ENCODE measurements around the gene KRTAP1-3.
"Not testable (repeated sequence)": the region's sequence is repeated elsewhere in the genome, so short reads cannot be mapped to it uniquely, and the experiment has no call there.

The KRTAP1-3 gene, protein sequence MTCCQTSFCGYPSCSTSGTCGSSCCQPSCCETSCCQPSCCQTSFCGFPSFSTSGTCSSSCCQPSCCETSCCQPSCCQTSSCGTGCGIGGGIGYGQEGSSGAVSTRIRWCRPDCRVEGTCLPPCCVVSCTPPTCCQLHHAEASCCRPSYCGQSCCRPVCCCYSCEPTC

DNA sequence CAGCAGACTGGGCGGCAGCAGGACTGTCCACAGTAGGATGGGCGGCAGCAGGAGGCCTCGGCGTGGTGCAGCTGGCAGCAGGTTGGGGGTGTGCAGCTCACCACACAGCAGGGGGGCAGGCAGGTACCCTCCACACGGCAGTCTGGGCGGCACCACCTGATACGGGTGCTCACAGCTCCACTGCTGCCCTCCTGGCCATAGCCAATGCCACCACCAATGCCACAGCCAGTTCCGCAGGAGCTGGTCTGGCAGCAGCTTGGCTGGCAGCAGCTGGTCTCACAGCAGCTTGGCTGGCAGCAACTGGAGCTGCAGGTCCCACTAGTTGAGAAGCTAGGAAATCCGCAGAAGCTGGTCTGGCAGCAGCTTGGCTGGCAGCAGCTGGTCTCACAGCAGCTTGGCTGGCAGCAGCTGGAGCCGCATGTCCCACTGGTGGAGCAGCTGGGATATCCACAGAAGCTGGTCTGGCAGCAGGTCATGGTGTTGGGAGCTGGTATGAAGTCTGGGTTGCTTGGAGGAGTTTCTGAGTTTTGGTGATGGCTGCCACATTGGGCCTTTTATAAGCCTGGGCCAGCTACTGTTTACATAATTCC, at the start of gene KRTAP1-3:
Gene KRTAP1-3 (minus strand): TSS at position 529 of the 590 bp plus-strand sequence. CDS start 53 bp downstream, at position 476.
- in situ Hi-C loops (cut with MboI; ENCODE audit: low sequenced_read_pairs), result not testable (repeated sequence)

DNA sequence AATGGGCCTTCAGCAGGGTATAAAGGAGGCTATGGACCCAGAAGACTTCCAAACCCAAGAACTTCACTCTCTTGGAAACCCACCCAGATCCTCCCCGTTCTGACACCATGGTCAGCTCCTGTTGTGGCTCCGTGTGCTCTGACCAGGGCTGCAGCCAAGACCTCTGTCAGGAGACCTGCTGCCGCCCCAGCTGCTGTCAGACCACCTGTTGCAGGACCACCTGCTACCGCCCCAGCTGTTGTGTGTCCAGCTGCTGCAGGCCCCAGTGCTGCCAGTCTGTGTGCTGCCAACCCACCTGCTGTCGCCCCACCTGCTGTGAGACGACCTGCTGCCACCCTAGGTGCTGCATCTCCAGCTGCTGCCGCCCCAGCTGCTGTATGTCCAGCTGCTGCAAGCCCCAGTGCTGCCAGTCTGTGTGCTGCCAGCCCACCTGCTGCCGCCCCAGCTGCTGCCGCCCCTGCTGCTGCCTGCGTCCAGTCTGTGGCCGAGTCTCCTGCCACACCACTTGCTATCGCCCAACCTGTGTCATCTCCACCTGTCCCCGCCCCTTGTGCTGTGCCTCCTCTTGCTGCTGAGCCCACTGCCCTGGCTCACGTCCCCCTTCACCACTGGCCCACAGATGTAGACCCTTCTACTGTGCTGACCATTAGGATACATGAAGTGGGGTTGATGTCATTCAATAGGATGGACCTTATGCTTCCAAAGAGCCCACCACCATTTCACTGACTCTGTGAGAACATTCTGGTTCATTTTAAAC, 49.6 kb upstream of the KRTAP1-3 start, which contains the start of gene KRTAP4-7:
Gene KRTAP4-7 (plus strand): TSS at position 51 of the 757 bp plus-strand sequence. CDS start 57 bp downstream, at position 108.
- in situ Hi-C loops (cut with MboI; ENCODE audit: low sequenced_read_pairs), result not testable (repeated sequence)

DNA sequence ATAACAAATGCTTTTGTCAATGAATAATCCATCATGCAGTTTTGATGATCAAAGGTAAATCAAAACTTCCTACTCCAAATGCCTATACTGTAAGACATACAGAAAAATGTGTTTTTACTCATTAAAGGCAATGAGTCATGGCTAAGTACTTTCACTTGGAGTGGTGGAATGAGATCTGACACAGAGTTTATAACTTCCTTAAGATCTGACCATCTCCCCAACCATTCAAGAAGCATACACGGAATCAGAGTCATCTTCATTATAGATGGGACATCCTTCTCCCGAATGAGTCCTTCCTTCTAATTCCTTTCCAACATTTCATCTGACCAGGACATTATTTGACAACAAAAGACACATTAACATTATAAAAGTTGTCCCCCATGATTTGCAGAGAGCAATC, 48.8 kb upstream of the KRTAP1-3 start:
- in situ Hi-C loops (cut with MboI; ENCODE audit: low sequenced_read_pairs), result not testable (repeated sequence)

DNA sequence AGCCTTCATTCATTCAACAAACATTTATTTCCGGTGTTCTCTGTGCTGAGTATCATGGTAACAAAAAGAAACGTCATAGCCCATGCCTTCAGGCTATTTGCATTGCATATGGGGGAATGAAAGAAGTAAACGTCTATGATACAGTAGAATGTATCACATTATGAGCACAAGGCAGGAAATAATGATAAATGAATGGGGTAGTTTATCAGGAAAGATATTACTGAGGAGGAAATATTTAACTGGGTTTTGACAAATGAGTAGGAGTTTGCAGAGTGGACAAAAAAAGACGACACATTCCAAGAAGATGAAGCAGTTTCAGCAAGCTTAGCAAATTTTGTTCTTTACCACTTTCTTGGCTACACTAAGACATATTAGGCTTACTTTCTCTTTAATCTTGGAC, 48.0 kb upstream of the KRTAP1-3 start:
- in situ Hi-C loops (cut with MboI; ENCODE audit: low sequenced_read_pairs), result no loop called here

DNA sequence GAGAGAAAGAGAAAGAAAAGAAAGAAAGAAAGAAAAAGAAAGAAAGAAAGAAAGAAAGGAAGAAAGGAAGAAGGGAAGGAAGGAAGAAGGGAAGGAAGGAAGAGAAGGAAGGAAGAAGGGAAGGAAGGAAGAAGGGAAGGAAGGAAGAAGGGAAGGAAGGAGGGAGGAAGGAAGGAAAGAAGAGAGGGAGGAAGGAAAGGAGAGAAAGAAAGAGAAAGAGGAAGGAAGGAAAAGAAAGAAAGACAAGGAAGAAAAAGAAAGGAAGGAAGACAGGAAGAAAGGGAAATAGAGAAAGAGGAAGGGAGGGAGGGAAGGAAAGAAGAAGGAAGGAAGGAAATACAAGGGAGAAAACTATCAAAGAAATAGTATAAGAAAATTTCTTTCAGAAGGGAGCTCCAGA, 42.1 kb upstream of the KRTAP1-3 start:
- in situ Hi-C loops (cut with MboI; ENCODE audit: low sequenced_read_pairs), result no loop called here

DNA sequence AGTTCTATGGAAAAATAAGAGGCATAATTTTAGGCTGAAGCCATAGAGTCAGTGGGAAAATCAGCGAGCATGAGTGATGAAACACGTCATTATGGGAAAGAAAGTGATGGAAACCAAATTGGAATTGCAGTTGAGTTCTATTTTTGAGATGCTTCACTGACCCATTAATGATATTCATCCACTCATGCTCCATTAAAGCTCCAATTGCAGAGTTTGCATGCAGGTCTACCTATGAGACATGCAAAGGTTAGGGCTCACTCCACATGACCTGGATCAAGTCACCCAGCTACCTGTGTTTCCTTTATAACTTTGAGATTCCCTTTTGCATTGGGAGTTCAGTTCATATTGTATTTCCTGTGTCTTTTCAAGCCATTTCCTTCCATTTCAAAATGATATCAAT, 39.0 kb upstream of the KRTAP1-3 start:
- in situ Hi-C loops (cut with MboI; ENCODE audit: low sequenced_read_pairs), result no loop called here

DNA sequence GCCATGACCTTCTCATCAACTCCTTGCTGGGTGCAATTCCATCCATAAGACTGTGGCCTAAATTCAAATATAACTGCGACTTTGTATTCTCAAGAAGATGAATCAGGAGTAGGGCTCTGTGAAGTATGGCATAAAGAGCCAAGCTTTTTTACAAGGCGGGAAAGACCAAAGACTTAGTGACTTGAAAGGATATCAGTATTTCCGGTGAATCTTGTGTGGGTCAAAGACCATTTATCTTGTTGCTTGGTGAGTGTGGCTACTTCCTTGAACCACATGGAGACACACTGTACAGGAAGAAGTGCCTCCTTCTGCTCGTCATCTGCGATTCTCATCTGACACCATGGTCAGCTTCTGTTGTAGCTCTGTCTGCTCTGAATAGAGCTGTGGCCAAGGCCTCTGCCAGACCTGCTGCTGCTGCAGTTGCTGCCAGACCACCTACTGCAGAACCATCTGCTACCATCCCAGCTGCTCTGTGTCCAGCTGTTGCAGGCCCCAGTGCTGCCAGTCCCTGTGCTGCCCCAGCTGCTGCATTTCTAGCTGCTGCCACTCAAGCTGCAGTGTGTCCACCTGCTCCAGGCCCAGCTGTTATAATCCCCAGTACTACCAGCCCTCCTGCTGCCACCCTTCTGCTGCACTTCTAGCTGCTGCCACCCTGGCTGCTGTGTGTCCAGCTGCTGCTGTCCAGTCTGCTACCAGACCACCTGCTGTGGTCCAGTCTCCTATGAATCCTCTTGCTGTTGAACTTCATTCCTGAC, 37.1 kb upstream of the KRTAP1-3 start:
- in situ Hi-C loops (cut with MboI; ENCODE audit: low sequenced_read_pairs), result no loop called here

DNA sequence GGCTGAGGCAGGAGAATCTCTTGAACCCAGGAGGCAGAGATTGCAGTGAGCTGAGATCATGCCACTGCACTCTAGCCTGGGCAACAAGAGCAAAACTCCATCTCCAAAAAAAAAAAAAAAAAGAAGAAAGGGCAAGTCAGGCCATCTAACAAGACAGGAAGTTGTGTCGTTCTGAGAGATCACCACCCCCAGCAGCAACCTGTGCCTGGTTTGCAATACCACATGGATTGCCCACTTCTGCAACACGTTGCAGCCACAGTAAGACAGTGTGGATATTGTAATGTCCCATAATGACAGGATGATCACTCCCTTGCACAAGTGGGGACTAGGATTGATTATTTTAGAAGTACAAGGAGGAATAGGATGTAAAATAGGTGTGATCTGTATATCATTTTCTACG, 34.4 kb upstream of the KRTAP1-3 start:
- in situ Hi-C loops (cut with MboI; ENCODE audit: low sequenced_read_pairs), result no loop called here

DNA sequence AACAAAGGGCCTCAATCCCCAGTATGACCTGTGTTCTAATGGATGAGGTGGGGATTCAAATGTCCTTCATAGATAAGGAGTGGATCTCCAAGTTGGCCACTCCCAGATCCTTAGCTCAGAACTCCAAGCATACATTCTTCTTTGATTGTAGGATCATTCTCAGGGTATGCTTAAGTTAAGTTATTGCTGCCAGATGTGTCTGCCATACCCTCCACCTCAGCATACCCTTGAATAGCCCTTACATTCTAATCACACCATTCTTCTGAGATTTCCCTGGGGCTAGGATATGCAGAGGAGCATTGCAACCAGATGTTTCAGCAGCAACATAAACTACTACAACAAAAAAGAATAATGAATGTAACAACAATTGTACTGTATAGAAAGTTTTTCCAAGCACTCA, 32.6 kb upstream of the KRTAP1-3 start:
- in situ Hi-C loops (cut with MboI; ENCODE audit: low sequenced_read_pairs), result no loop called here

DNA sequence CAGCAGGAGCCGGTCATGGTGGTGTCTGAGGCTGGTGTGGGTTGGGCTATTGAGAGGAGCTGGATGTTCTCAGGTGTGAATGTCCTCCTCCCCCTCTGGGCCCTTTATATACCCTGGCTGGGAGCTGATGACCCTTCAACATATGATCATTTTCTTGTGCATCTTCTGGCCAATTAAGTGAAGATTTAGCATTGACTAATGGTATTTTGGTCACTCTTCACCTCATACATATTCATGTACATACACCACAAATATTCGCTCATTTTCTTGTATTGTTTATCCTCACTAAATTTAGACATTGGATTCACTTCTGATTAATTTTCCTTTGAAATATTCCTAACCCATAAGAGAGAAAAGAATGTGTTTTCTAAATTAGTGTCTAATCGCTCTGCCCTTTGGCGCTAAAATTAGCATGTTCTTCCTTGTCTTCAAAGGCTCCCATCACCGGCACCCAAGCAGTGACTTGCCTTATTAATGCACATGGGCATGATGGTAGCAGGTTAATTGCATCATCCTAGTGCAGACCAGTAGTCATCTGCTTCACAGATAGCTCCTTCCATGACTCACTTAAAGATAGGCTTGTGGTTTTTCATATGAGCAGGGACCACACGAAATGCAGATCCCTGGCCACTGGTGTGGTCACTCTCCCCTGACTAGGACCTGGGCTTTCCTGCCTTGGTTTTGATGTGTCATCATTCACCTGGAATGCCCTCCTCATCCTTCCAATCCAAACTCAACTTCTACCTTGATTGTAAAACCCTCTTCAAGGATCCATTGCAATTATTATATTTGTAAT, 31.4 kb upstream of the KRTAP1-3 start, which contains the start of gene KRTAP2-4:
Gene KRTAP2-4 (minus strand): TSS at position 51 of the 796 bp plus-strand sequence. CDS start 34 bp downstream, at position 17.
- in situ Hi-C loops (cut with MboI; ENCODE audit: low sequenced_read_pairs), result no loop called here

DNA sequence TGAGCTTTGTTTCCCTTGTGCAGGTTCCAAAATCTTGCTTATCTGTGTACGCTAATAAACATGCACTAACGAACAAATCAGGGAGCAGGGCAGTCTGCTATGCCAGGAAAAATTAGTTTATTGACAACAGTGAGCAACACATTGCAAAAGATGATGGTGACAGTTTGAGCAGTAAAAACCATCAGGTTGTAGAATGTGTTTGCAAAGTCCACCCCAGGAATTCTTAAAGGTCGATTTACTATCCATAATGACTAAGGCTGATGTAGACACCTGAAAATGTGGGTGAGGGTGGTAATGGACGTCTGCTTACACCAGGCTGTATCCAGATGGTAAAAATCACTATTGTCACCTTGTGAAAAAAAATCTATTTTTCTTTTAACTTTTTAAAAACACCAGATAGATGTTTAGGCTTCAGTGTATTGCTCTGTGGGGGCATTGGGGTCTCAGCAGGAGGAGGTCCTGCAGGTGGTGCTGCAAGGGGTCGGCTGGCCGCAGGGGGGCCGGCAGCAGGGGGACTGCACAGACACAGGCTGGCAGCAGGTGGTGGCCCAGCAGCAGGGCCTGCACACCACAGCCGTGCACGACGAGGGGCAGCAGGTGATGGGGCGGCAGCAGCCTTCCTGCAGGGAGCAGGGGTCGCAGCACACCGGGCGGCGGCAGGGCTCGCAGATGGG, 30.5 kb upstream of the KRTAP1-3 start:
- in situ Hi-C loops (cut with MboI; ENCODE audit: low sequenced_read_pairs), result not testable (repeated sequence)

DNA sequence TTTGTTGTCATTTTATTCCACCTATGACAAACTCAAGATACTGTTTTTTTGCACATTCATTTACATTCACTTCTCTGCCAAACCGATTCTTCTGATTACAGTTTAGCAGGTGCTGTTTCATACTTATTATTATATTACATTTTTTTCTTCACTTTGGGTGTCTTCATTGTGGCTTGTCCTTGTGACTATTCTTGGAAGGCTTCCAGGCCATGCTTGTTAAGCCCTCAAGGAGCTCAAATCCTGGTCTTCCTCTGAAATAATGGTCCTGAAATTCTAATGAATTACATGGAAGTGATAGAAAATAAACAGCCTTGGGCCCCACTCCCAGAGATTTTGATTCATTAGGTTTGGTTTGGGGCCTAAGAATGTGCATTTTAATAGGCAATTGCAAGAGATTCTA, 29.6 kb upstream of the KRTAP1-3 start:
- in situ Hi-C loops (cut with MboI; ENCODE audit: low sequenced_read_pairs), result no loop called here

DNA sequence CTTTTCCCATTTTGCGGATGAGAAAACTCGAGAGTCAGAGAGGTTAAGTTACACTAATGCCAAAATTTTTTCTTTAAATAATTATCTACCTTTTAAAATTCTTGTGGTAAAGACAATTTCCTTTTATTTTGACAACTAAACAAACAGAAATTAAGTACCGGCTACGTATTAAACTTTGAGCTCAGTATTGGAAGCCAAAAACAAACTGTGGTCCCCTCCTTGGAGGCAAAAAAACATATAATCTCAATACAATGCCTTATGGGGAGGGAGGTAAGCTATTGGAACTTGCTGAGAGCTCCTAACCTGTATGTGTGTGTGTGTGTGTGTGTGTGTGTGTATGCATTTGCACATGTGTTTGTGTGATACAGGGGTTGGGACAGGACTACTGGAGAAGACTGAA, 28.8 kb upstream of the KRTAP1-3 start:
- in situ Hi-C loops (cut with MboI; ENCODE audit: low sequenced_read_pairs), result no loop called here

DNA sequence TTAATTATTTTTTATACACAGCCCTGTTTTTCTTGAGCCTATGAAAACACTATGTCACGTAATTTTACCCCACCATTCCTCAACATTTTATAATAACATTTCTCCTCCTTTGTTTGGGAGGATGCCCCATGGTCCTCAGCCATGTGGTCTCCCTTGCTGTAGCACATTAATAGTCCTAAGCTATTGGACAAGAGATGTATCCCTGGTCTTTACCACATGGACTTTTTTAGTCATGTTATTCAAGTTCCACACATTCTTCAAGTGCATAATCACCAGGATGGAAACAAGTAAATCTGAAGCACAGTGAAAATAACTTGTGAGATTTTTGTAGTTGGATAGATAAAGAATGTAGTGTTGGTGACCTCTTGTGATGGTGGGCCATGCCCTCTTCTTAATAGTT, 27.3 kb upstream of the KRTAP1-3 start:
- in situ Hi-C loops (cut with MboI; ENCODE audit: low sequenced_read_pairs), result no loop called here

DNA sequence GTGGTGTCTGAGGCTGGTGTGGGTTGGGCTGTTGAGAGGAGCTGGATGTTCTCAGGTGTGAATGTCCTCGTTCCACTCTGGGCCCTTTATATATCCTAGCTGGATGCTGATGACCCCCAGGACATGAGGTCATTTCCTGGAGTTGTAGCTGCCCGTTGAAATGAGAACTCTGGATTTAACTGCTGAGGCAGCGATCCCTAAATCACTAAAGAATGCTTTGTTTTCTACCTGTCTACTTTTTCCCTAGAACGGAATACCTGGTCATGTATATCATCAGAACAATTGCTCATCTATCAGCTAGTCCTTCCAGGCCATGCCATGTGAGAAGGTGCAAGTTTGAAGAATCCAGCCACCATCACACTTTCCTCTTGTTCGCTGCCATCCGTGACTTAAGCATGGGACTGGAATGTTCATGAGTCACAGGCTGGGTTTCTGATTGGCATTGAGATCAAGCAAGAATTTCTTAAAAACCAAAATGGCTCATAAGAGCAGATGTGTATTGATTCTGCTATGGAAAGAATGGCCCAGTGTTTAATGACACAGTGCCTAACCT, 25.5 kb upstream of the KRTAP1-3 start, which contains the start of gene KRTAP2-3:
Gene KRTAP2-3 (minus strand): TSS at position 63 of the 553 bp plus-strand sequence. CDS start 64 bp downstream, outside the sequence.
- in situ Hi-C loops (cut with MboI; ENCODE audit: low sequenced_read_pairs), result no loop called here

DNA sequence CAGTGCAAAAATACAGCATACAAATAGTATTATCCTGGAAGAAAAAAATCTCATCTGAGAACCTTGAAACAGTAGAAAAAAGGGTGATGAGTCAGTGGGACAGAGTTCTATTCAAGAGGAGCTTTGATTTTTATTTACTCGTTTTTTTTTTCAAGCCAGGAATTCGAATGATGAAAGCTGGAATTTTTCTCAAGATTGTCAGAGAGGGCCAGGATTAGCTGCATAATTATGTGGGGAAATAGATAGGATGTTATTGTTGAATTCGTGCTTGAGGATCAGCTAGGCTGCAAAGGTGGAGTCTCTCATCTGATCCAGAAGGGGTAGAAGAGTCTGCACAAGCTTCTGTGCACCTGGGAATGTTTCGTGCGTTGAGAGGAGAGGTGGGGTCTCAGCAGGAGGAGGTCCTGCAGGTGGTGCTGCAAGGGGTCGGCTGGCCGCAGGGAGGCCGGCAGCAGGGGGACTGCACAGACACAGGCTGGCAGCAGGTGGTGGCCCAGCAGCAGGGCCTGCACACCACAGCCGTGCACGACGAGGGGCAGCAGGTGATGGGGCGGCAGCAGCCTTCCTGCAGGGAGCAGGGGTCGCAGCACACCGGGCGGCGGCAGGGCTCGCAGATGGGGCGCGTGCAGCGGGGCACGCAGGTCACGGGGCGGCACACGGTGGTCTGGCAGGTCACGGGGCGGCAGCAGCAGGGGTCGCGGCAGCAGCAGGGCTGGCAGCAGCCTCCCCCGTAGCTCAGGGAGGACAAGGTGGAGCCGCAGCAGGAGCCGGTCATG, 24.8 kb upstream of the KRTAP1-3 start:
- in situ Hi-C loops (cut with MboI; ENCODE audit: low sequenced_read_pairs), result not testable (repeated sequence)

DNA sequence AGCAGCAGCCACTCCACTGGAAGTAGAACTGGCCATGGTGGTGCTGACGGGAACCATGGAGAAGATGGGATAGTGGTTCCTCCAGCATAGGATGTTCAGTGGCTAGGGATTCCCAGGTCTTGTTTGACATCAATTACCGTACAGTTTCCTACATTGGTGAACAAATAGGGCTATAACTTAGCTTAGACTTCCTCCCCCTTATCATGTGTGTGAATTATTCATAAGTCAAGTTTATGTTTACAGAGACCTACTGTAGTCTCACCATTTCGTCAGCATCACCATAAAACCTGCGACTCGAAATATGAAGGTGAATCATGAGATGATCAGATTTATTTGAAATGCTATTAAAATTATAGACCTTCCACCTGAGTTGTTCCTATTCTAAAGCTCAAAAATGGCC, 24.1 kb upstream of the KRTAP1-3 start:
- in situ Hi-C loops (cut with MboI; ENCODE audit: low sequenced_read_pairs), result no loop called here

DNA sequence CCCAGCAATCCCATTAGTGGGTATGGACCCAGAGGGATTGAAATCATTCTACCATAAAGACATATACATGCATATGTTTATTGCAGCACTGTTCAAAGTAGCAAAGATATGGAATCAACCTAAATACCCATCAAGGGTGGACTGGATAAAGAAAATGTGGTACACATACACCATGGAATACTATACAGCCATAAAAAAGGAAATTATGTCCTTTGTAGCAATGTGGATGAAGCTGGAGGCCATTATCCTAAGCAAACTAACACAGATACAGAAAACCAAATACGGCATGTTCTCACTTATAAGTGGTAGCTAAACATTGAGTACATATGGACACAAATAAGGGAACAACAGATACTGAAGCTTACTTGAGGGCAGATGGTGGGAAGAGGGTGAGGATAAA, 22.9 kb upstream of the KRTAP1-3 start:
- in situ Hi-C loops (cut with MboI; ENCODE audit: low sequenced_read_pairs), result no loop called here

DNA sequence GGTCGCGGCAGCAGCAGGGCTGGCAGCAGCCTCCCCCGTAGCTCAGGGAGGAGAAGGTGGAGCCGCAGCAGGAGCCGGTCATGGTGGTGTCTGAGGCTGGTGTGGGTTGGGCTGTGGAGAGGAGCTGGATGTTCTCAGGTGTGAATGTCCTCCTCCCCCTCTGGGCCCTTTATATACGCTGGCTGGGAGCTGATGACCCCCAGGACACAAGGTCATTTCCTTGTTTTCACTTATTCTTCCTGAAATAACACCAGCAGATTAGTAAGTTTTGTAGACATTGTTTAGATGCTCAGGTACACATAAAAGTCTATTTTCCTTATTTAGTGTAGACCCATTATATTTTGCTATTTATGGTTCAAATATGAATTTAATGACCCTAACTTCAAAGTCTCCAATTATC, 20.5 kb upstream of the KRTAP1-3 start, which contains the start of gene KRTAP2-2:
Gene KRTAP2-2 (minus strand): TSS at position 101 of the 400 bp plus-strand sequence. CDS start 19 bp downstream, at position 82.
- in situ Hi-C loops (cut with MboI; ENCODE audit: low sequenced_read_pairs), result not testable (repeated sequence)
